ENCODE data around the gene ZNF12.

The ZNF12 gene

GRCh38 chr7:6649241-6649961, 57.3 kb downstream of the ZNF12 start:
- H3K79me2 ChIP-seq (ENCODE audit: insufficient read depth, low read length): no peaks in the 10 kb centered on the region
- no peaks in the 10 kb centered on the region for H3K9me2 ChIP-seq (ENCODE audit: low read depth, low read length)
- H3K4me2 ChIP-seq (ENCODE audit: low read length): no peak overlapping the region
- H4K20me1 ChIP-seq (ENCODE audit: insufficient read depth, low read length): no peaks in the 10 kb centered on the region
- peaks cover 85% of the 10 kb centered on the region for H3K36me3 ChIP-seq (ENCODE audit: insufficient read depth, low read length)
- H3K4me1 ChIP-seq (ENCODE audit: insufficient read depth, low read length, severe bottlenecking): no peaks in the 10 kb centered on the region
- no peak overlapping the region for H3K4me3 ChIP-seq (ENCODE audit: low read depth, low read length, poor library complexity, severe bottlenecking)
- no peak overlapping the region for H3K27ac ChIP-seq (ENCODE audit: low read depth, low read length, poor library complexity, severe bottlenecking)
- H3K27me3 ChIP-seq (ENCODE audit: insufficient read depth, low read length): no peaks in the 10 kb centered on the region
- H3F3A ChIP-seq (ENCODE audit: insufficient read depth, low read length): no peaks in the 10 kb centered on the region
- H2AFZ ChIP-seq (ENCODE audit: low read length): no peak overlapping the region
- no peak for TF ChIP-seq EZH2 (IDR thresholded peaks at IDR 0.05; ENCODE audit: borderline replicate concordance, low read length)
- TF ChIP-seq CTCF (IDR thresholded peaks at IDR 0.05; ENCODE audit: low read length): no peak
- H3K9ac ChIP-seq (ENCODE audit: low read length): no peak overlapping the region
- 0 out of 2 replicates have a peak, but pooled peaks cover 4% of the 10 kb centered on the region for H3K9me3 ChIP-seq (ENCODE audit: low read length)

- Histone ChIP-seq H3K9me2 (ENCODE audit: low read depth, low read length) (no peaks in the 10 kb centered on the region), H3K9me3 (ENCODE audit: low read length) (0 out of 2 replicates have a peak, but pooled peaks cover 4% of the 10 kb centered on the region), H3K9ac (ENCODE audit: low read length) (no peak overlapping the region), H3K4me3 (ENCODE audit: low read depth, low read length, poor library complexity, severe bottlenecking) (no peak overlapping the region), H3K4me1 (ENCODE audit: insufficient read depth, low read length, severe bottlenecking) (no peaks in the 10 kb centered on the region), H4K20me1 (ENCODE audit: insufficient read depth, low read length) (no peaks in the 10 kb centered on the region), H3K4me2 (ENCODE audit: low read length) (no peak overlapping the region), H3K36me3 (ENCODE audit: insufficient read depth, low read length) (peaks cover 86% of the 10 kb centered on the region), H3K27me3 (ENCODE audit: insufficient read depth, low read length) (no peaks in the 10 kb centered on the region), H3K79me2 (ENCODE audit: insufficient read depth, low read length) (no peaks in the 10 kb centered on the region), H3K27ac (ENCODE audit: low read depth, low read length, poor library complexity, severe bottlenecking) (no peak overlapping the region), H3F3A (ENCODE audit: insufficient read depth, low read length) (no peaks in the 10 kb centered on the region), H2AFZ (ENCODE audit: low read length) (no peak overlapping the region)
- TF ChIP-seq EZH2 (IDR thresholded peaks at IDR 0.05; ENCODE audit: borderline replicate concordance, low read length): no peak
- no peak for TF ChIP-seq CTCF (IDR thresholded peaks at IDR 0.05; ENCODE audit: low read length)
Measured at GRCh38 chr7:6648815-6649104, 58.0 kb downstream of the ZNF12 start.

- Histone ChIP-seq H3K4me3 (ENCODE audit: low read depth, low read length, poor library complexity, severe bottlenecking) (no peak overlapping the region), H3K9me2 (ENCODE audit: low read depth, low read length) (no peaks in the 10 kb centered on the region), H3K79me2 (ENCODE audit: insufficient read depth, low read length) (no peaks in the 10 kb centered on the region), H3F3A (ENCODE audit: insufficient read depth, low read length) (no peaks in the 10 kb centered on the region), H3K27me3 (ENCODE audit: insufficient read depth, low read length) (no peaks in the 10 kb centered on the region), H3K27ac (ENCODE audit: low read depth, low read length, poor library complexity, severe bottlenecking) (no peak overlapping the region), H3K9me3 (ENCODE audit: low read length) (0 out of 2 replicates have a peak, but pooled peaks cover 4% of the 10 kb centered on the region), H3K9ac (ENCODE audit: low read length) (no peak overlapping the region), H2AFZ (ENCODE audit: low read length) (no peak overlapping the region), H3K4me1 (ENCODE audit: insufficient read depth, low read length, severe bottlenecking) (no peaks in the 10 kb centered on the region), H3K4me2 (ENCODE audit: low read length) (no peak overlapping the region), H3K36me3 (ENCODE audit: insufficient read depth, low read length) (peaks cover 91% of the 10 kb centered on the region), H4K20me1 (ENCODE audit: insufficient read depth, low read length) (no peaks in the 10 kb centered on the region)
- no peak for TF ChIP-seq CTCF (IDR thresholded peaks at IDR 0.05; ENCODE audit: low read length)
Measured at GRCh38 chr7:6648066-6648814, 58.5 kb downstream of the ZNF12 start.

All from OCI-LY1 (cell line).